Mesenchymal stem cell (in vitro differentiated cells and primary cell): ENCODE measurements around the gene PRR5.
A peak's percentile ranks its signal among the peaks of the same experiment; 100 is the strongest.

ENCODE experiments used
- DNase-seq: peaks from one replicate; pipeline ENCODE4 v3.0.0-alpha.2; 2013
- H2AFZ ChIP-seq: one replicate; pipeline ENCODE4 v1.6.1; 2013; ENCODE audit warnings: low read depth, mild to moderate bottlenecking, control low read depth, inconsistent platforms, low read length, moderate library complexity
- H2AK5ac ChIP-seq: 2 replicates; pipeline ENCODE4 v1.6.1; 2013; ENCODE audit warnings: low read length, moderate library complexity, mild to moderate bottlenecking, inconsistent platforms; ENCODE audit not compliant: severe bottlenecking
- H2BK120ac ChIP-seq: one replicate; pipeline ENCODE4 v1.6.1; 2013; ENCODE audit warnings: low read depth, mild to moderate bottlenecking, inconsistent platforms, low read length, moderate library complexity
- H2BK12ac ChIP-seq, 2 experiments: one replicate each; pipeline ENCODE4 v1.6.1; 2013; ENCODE audit warnings: inconsistent platforms in 2 of 2, low read length in 2 of 2, mild to moderate bottlenecking in 2 of 2, moderate library complexity in 2 of 2, control low read depth in 1 of 2
- H2BK15ac ChIP-seq: one replicate; pipeline ENCODE4 v1.6.1; 2013; ENCODE audit warnings: mild to moderate bottlenecking, low read depth, inconsistent platforms; ENCODE audit not compliant: poor library complexity, severe bottlenecking
- H2BK5ac ChIP-seq: 2 replicates; pipeline ENCODE4 v1.6.1; 2013; ENCODE audit warnings: low read depth, mild to moderate bottlenecking, low read length, control low read depth, inconsistent platforms; ENCODE audit not compliant: poor library complexity, severe bottlenecking
- H3K14ac ChIP-seq, 2 experiments: one replicate each; pipeline ENCODE4 v1.6.1; 2013; ENCODE audit warnings: inconsistent platforms in 2 of 2, low read length in 2 of 2, control low read depth in 1 of 2, mild to moderate bottlenecking in 1 of 2, moderate library complexity in 1 of 2
- H3K18ac ChIP-seq, 2 experiments: one replicate each; pipeline ENCODE4 v1.6.1; 2013; ENCODE audit warnings: inconsistent platforms in 2 of 2, low read length in 2 of 2, control low read depth in 1 of 2, low read depth in 1 of 2, mild to moderate bottlenecking in 1 of 2
- H3K23ac ChIP-seq, 2 experiments: one replicate each; pipeline ENCODE4 v1.6.1; 2013; ENCODE audit warnings: inconsistent platforms in 2 of 2, low read length in 2 of 2, mild to moderate bottlenecking in 2 of 2, moderate library complexity in 2 of 2, control low read depth in 1 of 2
- H3K27ac ChIP-seq: 2 replicates; pipeline ENCODE4 v1.5.1; 2013; ENCODE audit warnings: mild to moderate bottlenecking, moderate library complexity, low read length, control low read depth, inconsistent platforms; ENCODE audit not compliant: poor library complexity, severe bottlenecking
- H3K27me3 ChIP-seq, 2 experiments: 2 replicates each; pipeline versions ENCODE4 v1.6.1 to v1.7.0; 2013; ENCODE audit warnings: low read length in 2 of 2, mild to moderate bottlenecking in 2 of 2, moderate library complexity in 2 of 2, control low read depth in 1 of 2, inconsistent platforms in 1 of 2; ENCODE audit not compliant: control insufficient read depth in 1 of 2, insufficient read depth in 1 of 2
- H3K36me3 ChIP-seq, 2 experiments: 2 replicates each; pipeline versions ENCODE4 v1.6.1 to v1.7.0; 2013; ENCODE audit warnings: low read length in 2 of 2, control low read depth in 1 of 2, inconsistent platforms in 1 of 2, low read depth in 1 of 2, mild to moderate bottlenecking in 1 of 2; ENCODE audit not compliant: insufficient read depth in 2 of 2, control insufficient read depth in 1 of 2
- H3K4ac ChIP-seq, 2 experiments: one replicate each; pipeline ENCODE4 v1.6.1; 2013; ENCODE audit warnings: inconsistent platforms in 2 of 2, low read length in 2 of 2, mild to moderate bottlenecking in 2 of 2, moderate library complexity in 2 of 2, control low read depth in 1 of 2, low read depth in 1 of 2
- H3K4me1 ChIP-seq: 2 replicates; pipeline ENCODE4 v1.6.1; 2013; ENCODE audit warnings: low read depth, low read length, control low read depth; ENCODE audit not compliant: control insufficient read depth, insufficient read depth
- H3K4me2 ChIP-seq: 2 replicates; pipeline ENCODE4 v1.6.1; 2013; ENCODE audit warnings: low read length, mild to moderate bottlenecking, inconsistent platforms; ENCODE audit not compliant: poor library complexity, severe bottlenecking
- H3K4me3 ChIP-seq, 2 experiments: 2 replicates each; pipeline versions ENCODE4 v1.5.1 to v1.7.0; 2013; ENCODE audit warnings: low read length in 2 of 2, mild to moderate bottlenecking in 2 of 2, control low read depth in 1 of 2, low read depth in 1 of 2; ENCODE audit not compliant: insufficient read depth in 1 of 2
- H3K79me1 ChIP-seq: replicated peaks from 2 replicates; pipeline ENCODE4 v1.6.1; 2013; ENCODE audit warnings: mild to moderate bottlenecking, control low read depth, low read length, inconsistent platforms; ENCODE audit not compliant: poor library complexity, severe bottlenecking
- H3K9ac ChIP-seq: 2 replicates; pipeline ENCODE4 v1.7.0; 2013; ENCODE audit warnings: mild to moderate bottlenecking, low read length, moderate library complexity
- H3K9me3 ChIP-seq: 2 replicates; pipeline ENCODE4 v1.7.0; 2013; ENCODE audit warnings: mild to moderate bottlenecking, low read length; ENCODE audit not compliant: control insufficient read depth
- H4K8ac ChIP-seq: one replicate; pipeline ENCODE4 v1.6.1; 2013; ENCODE audit warnings: inconsistent platforms, mild to moderate bottlenecking, low read length, moderate library complexity
- H4K91ac ChIP-seq: one replicate; pipeline ENCODE4 v1.6.1; 2013; ENCODE audit warnings: mild to moderate bottlenecking, low read length, inconsistent platforms
- WGBS: methylation state at CpG from one replicate; pipeline ENCODE4 v1.1.7; 2013; ENCODE audit warnings: mixed read lengths; 5-methylcytosine and 5-hydroxymethylcytosine counted together

PRR5 gene

DNA sequence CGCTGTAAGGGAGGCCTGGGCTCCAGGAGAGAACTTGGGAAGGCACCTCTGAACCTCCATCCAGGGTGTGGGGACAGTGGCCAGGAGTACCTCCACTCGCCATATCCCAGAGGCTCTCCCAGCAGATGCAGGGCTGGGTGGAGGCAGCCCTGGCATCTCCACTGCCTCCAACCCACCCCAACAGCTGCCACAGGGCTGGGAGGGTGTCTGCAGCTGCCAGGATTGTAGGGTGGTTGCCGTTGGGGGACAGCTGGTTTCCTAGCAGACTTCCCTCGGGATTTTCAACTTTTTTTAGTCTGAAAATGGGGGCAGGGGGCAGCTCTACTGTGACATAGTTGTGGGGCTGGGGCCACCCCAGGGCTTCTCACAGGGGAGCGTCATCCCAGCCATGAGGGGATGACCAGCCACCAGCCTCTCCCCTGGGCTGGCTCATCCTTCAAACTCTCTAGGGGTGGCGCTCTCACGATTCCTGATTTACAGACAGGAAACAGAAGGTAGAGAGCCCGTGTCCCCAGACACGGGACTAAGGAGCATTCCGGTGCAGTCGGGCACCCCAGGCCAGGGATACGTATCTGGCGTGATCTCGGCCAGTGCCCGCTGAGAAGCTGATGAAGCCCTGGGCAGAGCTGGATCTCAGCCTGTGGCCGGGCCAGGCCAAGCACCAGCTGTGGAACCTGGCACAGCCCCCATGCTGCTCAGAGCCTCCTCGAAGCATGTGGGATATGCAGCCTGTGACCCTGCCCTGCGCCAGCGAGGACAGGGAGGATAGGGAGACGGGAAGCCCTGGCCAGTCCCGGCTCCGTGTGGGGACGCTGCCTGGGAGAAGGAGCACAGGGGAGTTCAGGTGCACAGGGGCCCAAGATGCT lies 9.9 kb downstream of the PRR5 start:
- no peak overlapping the region for H2BK5ac ChIP-seq
- H2AK5ac ChIP-seq: no peak overlapping the region
- no peak overlapping the region for H2BK15ac ChIP-seq
- H3K23ac ChIP-seq: no peak overlapping the region
- H3K4ac ChIP-seq: no peak overlapping the region
- 89% methylated on average over 23 of the region's 23 CpGs for WGBS
- no peak overlapping the region for H3K4me2 ChIP-seq
- H3K18ac ChIP-seq: no peak overlapping the region
- H3K9me3 ChIP-seq: no peaks in the 10 kb centered on the region
- H3K27me3 ChIP-seq: no peaks in the 10 kb centered on the region
- no peak overlapping the region for H3K14ac ChIP-seq
- H2AFZ ChIP-seq: no peak overlapping the region
- H3K79me1 ChIP-seq: peaks cover 71% of the 10 kb centered on the region
- H2BK12ac ChIP-seq: no peak overlapping the region
- H3K4me1 ChIP-seq: peaks cover 52% of the 10 kb centered on the region
- no peak for DNase-seq
- H3K36me3 ChIP-seq: peaks cover 0 to 56% of the 10 kb centered on the region in 2 experiments
- no peak overlapping the region for H3K27ac ChIP-seq
- H4K8ac ChIP-seq: no peak overlapping the region
- H2BK120ac ChIP-seq: no peak overlapping the region
- H3K4me3 ChIP-seq: no peak overlapping the region
- no peak overlapping the region for H3K9ac ChIP-seq
- H4K91ac ChIP-seq: no peak overlapping the region

DNA sequence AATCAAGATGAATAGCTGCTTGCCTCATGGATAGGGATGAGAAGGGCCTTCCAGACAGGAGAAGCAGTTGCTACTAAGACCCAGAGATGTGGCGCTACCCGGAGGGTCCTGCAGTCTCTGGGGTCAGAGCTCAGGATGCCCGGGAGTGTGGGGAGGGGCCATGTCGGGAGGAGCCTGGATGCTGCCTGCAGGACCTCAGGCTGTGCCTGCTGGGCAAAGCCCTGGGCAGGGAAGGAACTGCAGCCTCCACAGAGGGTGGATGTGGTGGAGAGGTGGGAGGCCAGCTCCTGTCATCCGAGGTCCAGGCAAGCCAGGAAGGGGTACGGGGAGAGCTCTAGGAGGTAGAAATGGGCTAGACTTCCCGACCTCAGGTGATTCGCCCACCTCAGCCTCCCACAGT lies 11.0 kb downstream of the PRR5 start:
- Histone ChIP-seq H2BK5ac (no peak overlapping the region), H3K4me3 (no peak overlapping the region), H3K27ac (no peak overlapping the region), H2BK12ac (no peak overlapping the region), H3K4me1 (peaks cover 42% of the 10 kb centered on the region), H3K9ac (no peak overlapping the region), H3K4ac (no peak overlapping the region), H3K23ac (no peak overlapping the region), H4K91ac (no peak overlapping the region), H2AK5ac (no peak overlapping the region), H3K14ac (no peak overlapping the region), H3K36me3 (peaks cover 0 to 48% of the 10 kb centered on the region in 2 experiments), H3K4me2 (no peak overlapping the region), H4K8ac (no peak overlapping the region), H2BK120ac (no peak overlapping the region), H2AFZ (no peak overlapping the region), H3K27me3 (no peaks in the 10 kb centered on the region), H2BK15ac (no peak overlapping the region), H3K9me3 (no peaks in the 10 kb centered on the region), H3K79me1 (peaks cover 65% of the 10 kb centered on the region), H3K18ac (no peak overlapping the region)
- DNase-seq: no peak
- WGBS: 91% methylated on average over 8 of the region's 8 CpGs

GRCh38 chr22:44714703-44715350 lies 12.8 kb downstream of the PRR5 start:
- no peak overlapping the region for H3K4me3 ChIP-seq
- H4K91ac ChIP-seq: no peak overlapping the region
- H3K4me2 ChIP-seq: no peak overlapping the region
- peaks cover 59% of the 10 kb centered on the region for H3K79me1 ChIP-seq
- DNase-seq: no peak
- H3K18ac ChIP-seq: peak overlapping the region in 1 of 2 experiments; percentile 28
- H3K9me3 ChIP-seq: no peaks in the 10 kb centered on the region
- no peak overlapping the region for H3K4ac ChIP-seq
- peaks cover 41% of the 10 kb centered on the region for H3K4me1 ChIP-seq
- WGBS: 58% methylated on average over 18 of the region's 18 CpGs
- no peak overlapping the region for H4K8ac ChIP-seq
- no peaks in the 10 kb centered on the region for H3K27me3 ChIP-seq
- peak overlapping the region; percentile 9 to 73 for H2BK12ac ChIP-seq
- H2BK15ac ChIP-seq: no peak overlapping the region
- H2BK120ac ChIP-seq: no peak overlapping the region
- H3K14ac ChIP-seq: peak overlapping the region in 1 of 2 experiments; percentile 63
- H2AFZ ChIP-seq: no peak overlapping the region
- no peak overlapping the region for H2AK5ac ChIP-seq
- H3K9ac ChIP-seq: no peak overlapping the region
- no peak overlapping the region for H2BK5ac ChIP-seq
- H3K23ac ChIP-seq: peak overlapping the region in 1 of 2 experiments; percentile 6
- H3K36me3 ChIP-seq: peaks cover 4 to 42% of the 10 kb centered on the region in 2 experiments
- no peak overlapping the region for H3K27ac ChIP-seq

DNA sequence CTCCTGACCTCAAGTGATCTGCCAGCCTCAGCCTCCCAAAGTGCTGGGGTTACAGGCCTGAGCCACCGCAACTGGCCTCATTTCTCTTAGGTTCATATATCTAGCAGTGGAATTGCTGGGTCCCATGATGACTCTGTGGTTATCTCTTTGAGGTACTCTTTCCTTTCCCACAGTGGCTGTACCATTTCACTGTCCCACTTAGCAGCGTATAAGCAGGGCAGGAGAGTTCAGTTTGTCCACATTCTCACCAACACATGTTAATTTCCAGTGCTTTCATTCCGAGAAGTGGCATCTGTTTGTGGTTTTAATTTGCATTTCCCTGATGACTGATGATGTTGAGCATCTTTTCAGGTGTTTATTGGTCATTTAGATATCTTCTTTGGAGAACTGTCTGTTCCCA lies 16.4 kb downstream of the PRR5 start:
- Histone ChIP-seq H2BK15ac (no peak overlapping the region), H4K8ac (no peak overlapping the region), H3K4ac (no peak overlapping the region), H2BK120ac (no peak overlapping the region), H3K4me1 (peaks cover 20% of the 10 kb centered on the region), H3K36me3 (peaks cover 7 to 53% of the 10 kb centered on the region in 2 experiments), H3K4me3 (no peak overlapping the region), H2BK12ac (no peak overlapping the region), H3K18ac (no peak overlapping the region), H3K9me3 (no peaks in the 10 kb centered on the region), H3K4me2 (no peak overlapping the region), H3K79me1 (peaks cover 51% of the 10 kb centered on the region), H3K23ac (no peak overlapping the region), H3K9ac (no peak overlapping the region), H2AFZ (no peak overlapping the region), H2AK5ac (no peak overlapping the region), H2BK5ac (no peak overlapping the region), H3K27me3 (no peaks in the 10 kb centered on the region), H3K14ac (no peak overlapping the region), H3K27ac (no peak overlapping the region), H4K91ac (no peak overlapping the region)
- DNase-seq: no peak
- 89% methylated on average over 3 of the region's 3 CpGs for WGBS
